NB4 (cell line): ENCODE data around the gene MAN1A1.

Source experiments
- DNase-seq: peaks from one replicate; pipeline ENCODE4 v3.0.0; 2010; ENCODE audit warnings: low read depth
- H3K4me3 ChIP-seq: one replicate; pipeline ENCODE4 v1.5.1; 2011; ENCODE audit warnings: mild to moderate bottlenecking, low read depth, low read length, moderate library complexity
- CTCF ChIP-seq: IDR thresholded peaks from one replicate; pipeline ENCODE4 v1.5.1; 2012; ENCODE audit warnings: low read depth, low read length
- MYC ChIP-seq: IDR thresholded peaks from 2 replicates; pipeline ENCODE4 v1.6.1; 2011; ENCODE audit warnings: low read depth, low read length
- POLR2A ChIP-seq: IDR thresholded peaks from 2 replicates; pipeline ENCODE4 v1.6.1; 2011; ENCODE audit warnings: mild to moderate bottlenecking; ENCODE audit not compliant: insufficient read length; ENCODE audit errors: extremely low read depth
- TF ChIP-seq, protein P1 (sequence below): IDR thresholded peaks from 2 replicates; pipeline ENCODE4 v1.6.1; 2011; ENCODE audit warnings: low read depth, low read length

MAN1A1 gene

GRCh38 chr6:119308991-119309657, 40.4 kb downstream of the MAN1A1 start:
- no peak for DNase-seq
- no peak overlapping the region for H3K4me3 ChIP-seq
- TF ChIP-seq MYC (no peak), CTCF (no peak), POLR2A (no peak)
- TF ChIP-seq, protein P1, sequence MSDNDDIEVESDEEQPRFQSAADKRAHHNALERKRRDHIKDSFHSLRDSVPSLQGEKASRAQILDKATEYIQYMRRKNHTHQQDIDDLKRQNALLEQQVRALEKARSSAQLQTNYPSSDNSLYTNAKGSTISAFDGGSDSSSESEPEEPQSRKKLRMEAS = no peak

GRCh38 chr6:119308048-119308570, 41.5 kb downstream of the MAN1A1 start:
- peak; percentile 13 for DNase-seq
- TF ChIP-seq, protein P1 = no peak
- TF ChIP-seq POLR2A = no peak
- no peak for TF ChIP-seq CTCF
- no peak for TF ChIP-seq MYC
- no peak overlapping the region for H3K4me3 ChIP-seq

GRCh38 chr6:119307056-119307455, 42.5 kb downstream of the MAN1A1 start:
- H3K4me3 ChIP-seq = no peak overlapping the region
- TF ChIP-seq MYC (no peak), CTCF (no peak), POLR2A (no peak)
- TF ChIP-seq, protein P1 = no peak
- DNase-seq = no peak

GRCh38 chr6:119306396-119306968, 43.1 kb downstream of the MAN1A1 start:
- no peak overlapping the region for H3K4me3 ChIP-seq
- DNase-seq = no peak
- TF ChIP-seq, protein P1 = no peak
- no peak for TF ChIP-seq POLR2A
- TF ChIP-seq CTCF = no peak
- TF ChIP-seq MYC = no peak

DNA sequence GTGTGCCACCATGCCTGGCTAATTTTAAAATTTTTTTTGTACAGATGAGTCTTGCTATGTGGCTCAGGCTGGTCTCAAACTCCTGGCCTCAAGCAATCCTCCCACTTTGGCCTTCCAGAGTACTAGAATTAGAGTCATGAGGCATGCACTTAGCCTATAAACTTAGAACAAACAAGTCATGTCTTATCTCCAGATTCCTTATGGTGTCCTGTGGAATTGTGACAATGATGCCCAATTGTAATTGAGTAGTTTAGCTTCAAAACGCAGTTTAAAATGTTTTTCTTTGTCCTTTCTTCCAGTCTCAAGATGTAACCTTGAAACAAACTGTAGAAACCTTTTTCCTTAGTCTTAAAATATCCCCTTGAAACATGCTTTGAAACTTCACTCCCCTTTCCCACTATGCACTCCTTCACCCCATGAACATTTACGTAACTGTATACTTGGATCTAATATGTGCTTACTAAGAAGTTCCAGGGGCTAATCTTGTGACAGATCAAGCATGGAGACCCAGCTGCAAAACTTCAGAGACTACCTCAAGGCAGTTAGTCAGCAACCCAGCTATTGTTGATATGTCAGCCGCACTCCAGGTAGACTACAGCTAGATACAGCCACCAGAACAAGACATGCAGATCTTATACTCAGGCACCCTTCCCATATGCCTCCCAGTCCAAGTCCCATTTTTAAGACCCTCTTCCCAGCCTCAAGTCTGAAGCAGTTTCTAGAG, 46.2 kb downstream of the MAN1A1 start:
- no peak overlapping the region for H3K4me3 ChIP-seq
- TF ChIP-seq CTCF (no peak), POLR2A (no peak), MYC (no peak)
- TF ChIP-seq, protein P1 = no peak
- DNase-seq = no peak
